ENCODE data around the gene ANK3. TPM values are rescaled to one million over a fixed set of nuclear protein-coding genes. Genes with fewer than 3 reads are reported as not detected.

Gene ANK3
- total and polyA plus RNA-seq, 2 donors (not counting 1 experiment from before 2014, with no cell fraction given): 0.50 to 0.79 TPM

DNA sequence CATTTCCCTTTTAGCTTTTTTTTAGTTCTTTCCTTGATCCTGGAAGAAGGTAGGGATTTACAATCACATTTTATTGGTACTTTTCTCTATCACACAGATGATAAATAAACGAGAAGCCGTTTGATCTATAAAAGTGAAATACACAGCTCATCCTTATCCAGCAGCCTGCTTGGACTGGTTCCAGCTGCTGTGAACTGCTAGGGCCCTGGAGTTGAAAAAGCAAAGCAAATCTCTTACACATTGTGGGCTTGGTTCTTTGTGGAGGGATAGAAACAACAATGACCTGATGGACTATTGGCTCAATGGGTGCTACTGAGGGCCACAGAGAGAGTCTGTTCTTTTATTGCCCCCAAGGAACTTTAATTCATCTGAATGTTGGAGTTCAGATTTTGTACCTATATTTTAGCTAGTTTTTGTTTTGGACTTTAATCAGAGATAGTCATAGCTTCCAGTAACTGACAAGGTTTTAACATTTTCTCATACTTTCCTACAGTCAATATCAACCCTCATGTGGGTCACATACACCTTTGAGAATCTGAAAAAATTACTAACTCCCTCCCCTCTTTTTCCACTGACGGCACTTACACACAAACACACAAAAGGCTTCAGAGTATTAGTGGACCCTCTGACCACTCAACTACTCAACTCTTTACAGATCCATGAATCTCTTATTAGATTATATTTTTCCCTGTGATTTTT, 391.7 kb downstream of the ANK3 start:
- no peaks in the 10 kb centered on the region for H3K36me3 ChIP-seq (ENCODE audit: control insufficient read depth, insufficient read depth, low read length)
- no peaks in the 10 kb centered on the region for H3K27me3 ChIP-seq (ENCODE audit: control insufficient read depth, insufficient read depth, low read length)
- H3K4me3 ChIP-seq (replicated peaks in 1 of 4; ENCODE audit: control extremely low read depth in 1 of 4, insufficient read depth in 1 of 4, low read depth in 3 of 4, low read length in 4 of 4): no peak overlapping the region
- no peak for DNase-seq (ENCODE audit: low read depth in 2 of 2)
- H3K4me1 ChIP-seq (ENCODE audit: control insufficient read depth, extremely low read depth, insufficient read depth, low read length): no peaks in the 10 kb centered on the region
- H3K9me3 ChIP-seq (ENCODE audit: control insufficient read depth, insufficient read depth, low read depth, low read length): no peaks in the 10 kb centered on the region
- H3K27ac ChIP-seq (ENCODE audit: insufficient read depth, low read length): no peak overlapping the region
- TF ChIP-seq, protein P1, sequence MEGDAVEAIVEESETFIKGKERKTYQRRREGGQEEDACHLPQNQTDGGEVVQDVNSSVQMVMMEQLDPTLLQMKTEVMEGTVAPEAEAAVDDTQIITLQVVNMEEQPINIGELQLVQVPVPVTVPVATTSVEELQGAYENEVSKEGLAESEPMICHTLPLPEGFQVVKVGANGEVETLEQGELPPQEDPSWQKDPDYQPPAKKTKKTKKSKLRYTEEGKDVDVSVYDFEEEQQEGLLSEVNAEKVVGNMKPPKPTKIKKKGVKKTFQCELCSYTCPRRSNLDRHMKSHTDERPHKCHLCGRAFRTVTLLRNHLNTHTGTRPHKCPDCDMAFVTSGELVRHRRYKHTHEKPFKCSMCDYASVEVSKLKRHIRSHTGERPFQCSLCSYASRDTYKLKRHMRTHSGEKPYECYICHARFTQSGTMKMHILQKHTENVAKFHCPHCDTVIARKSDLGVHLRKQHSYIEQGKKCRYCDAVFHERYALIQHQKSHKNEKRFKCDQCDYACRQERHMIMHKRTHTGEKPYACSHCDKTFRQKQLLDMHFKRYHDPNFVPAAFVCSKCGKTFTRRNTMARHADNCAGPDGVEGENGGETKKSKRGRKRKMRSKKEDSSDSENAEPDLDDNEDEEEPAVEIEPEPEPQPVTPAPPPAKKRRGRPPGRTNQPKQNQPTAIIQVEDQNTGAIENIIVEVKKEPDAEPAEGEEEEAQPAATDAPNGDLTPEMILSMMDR (conservative IDR thresholded peaks at IDR 0.05 in 1 of 2, IDR thresholded peaks at IDR 0.05 in 1 of 2; ENCODE audit: low read depth in 1 of 2, low read length in 2 of 2): no peak
- no peak for TF ChIP-seq EZH2 (IDR thresholded peaks at IDR 0.05; ENCODE audit: low read length, missing control alignments)
- no peaks in the 10 kb centered on the region for H3K79me2 ChIP-seq (ENCODE audit: control insufficient read depth, insufficient read depth, low read length)
- H2AFZ ChIP-seq (ENCODE audit: low read length): no peak overlapping the region
- H3K9ac ChIP-seq (ENCODE audit: insufficient read depth, low read length): no peak overlapping the region
- H4K20me1 ChIP-seq (ENCODE audit: control insufficient read depth, extremely low read depth, insufficient read depth, low read length): no peaks in the 10 kb centered on the region
- H3K4me2 ChIP-seq (ENCODE audit: extremely low read depth, insufficient read depth, low read length): no peak overlapping the region

DNA sequence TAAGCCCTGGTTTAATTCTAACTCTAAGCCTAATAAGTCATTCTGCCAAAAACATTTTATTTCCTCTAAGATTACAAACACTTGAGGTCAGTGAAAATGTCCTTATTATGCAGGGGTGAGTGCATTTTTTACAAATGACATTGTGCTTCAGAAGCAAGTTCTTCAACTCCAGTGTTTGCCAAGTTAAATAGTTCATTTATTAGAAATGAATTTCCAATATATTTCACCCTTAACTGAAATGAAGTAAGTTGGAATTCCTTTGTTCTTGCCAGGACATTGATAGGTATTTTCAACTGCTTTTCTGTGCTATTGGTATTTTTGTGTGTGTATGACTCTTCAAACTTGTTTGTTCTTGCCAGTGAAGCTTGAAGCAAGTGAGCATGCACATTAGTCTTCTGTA, 393.8 kb downstream of the ANK3 start:
- TF ChIP-seq, protein P1 (conservative IDR thresholded peaks at IDR 0.05 in 1 of 2, IDR thresholded peaks at IDR 0.05 in 1 of 2; ENCODE audit: low read depth in 1 of 2, low read length in 2 of 2): no peak
- TF ChIP-seq EZH2 (IDR thresholded peaks at IDR 0.05; ENCODE audit: low read length, missing control alignments): no peak
- H3K79me2 ChIP-seq (ENCODE audit: control insufficient read depth, insufficient read depth, low read length): no peaks in the 10 kb centered on the region
- H3K9me3 ChIP-seq (ENCODE audit: control insufficient read depth, insufficient read depth, low read depth, low read length): no peaks in the 10 kb centered on the region
- no peaks in the 10 kb centered on the region for H3K27me3 ChIP-seq (ENCODE audit: control insufficient read depth, insufficient read depth, low read length)
- no peaks in the 10 kb centered on the region for H4K20me1 ChIP-seq (ENCODE audit: control insufficient read depth, extremely low read depth, insufficient read depth, low read length)
- H3K4me2 ChIP-seq (ENCODE audit: extremely low read depth, insufficient read depth, low read length): no peak overlapping the region
- no peak overlapping the region for H3K4me3 ChIP-seq (replicated peaks in 1 of 4; ENCODE audit: control extremely low read depth in 1 of 4, insufficient read depth in 1 of 4, low read depth in 3 of 4, low read length in 4 of 4)
- H3K4me1 ChIP-seq (ENCODE audit: control insufficient read depth, extremely low read depth, insufficient read depth, low read length): no peaks in the 10 kb centered on the region
- H3K27ac ChIP-seq (ENCODE audit: insufficient read depth, low read length): no peak overlapping the region
- H3K9ac ChIP-seq (ENCODE audit: insufficient read depth, low read length): no peak overlapping the region
- peak in 1 of 2 donors; percentile 51 for DNase-seq (ENCODE audit: low read depth in 2 of 2)
- no peak overlapping the region for H2AFZ ChIP-seq (ENCODE audit: low read length)
- no peaks in the 10 kb centered on the region for H3K36me3 ChIP-seq (ENCODE audit: control insufficient read depth, insufficient read depth, low read length)

DNA sequence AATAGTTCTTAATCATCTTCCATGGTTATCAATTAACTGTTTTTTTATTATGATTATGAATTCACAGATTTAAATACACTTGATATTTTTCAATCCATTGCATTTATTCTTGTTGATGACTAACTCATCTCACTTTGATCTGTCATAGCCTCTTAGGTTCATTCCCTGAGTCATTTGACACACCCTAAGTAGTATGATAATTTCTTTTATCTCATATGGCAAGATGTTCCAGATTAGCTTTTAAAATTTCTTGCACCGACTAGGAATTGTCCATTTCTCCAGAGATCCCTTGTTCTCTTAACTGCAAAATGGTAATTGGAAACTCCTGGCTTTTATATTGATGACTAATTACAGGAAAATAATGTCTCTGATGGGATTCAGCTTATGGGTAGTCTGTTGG, 395.7 kb downstream of the ANK3 start:
- Histone ChIP-seq H3K4me2 (ENCODE audit: extremely low read depth, insufficient read depth, low read length) (no peak overlapping the region), H3K36me3 (ENCODE audit: control insufficient read depth, insufficient read depth, low read length) (no peaks in the 10 kb centered on the region), H4K20me1 (ENCODE audit: control insufficient read depth, extremely low read depth, insufficient read depth, low read length) (no peaks in the 10 kb centered on the region), H2AFZ (ENCODE audit: low read length) (no peak overlapping the region), H3K27me3 (ENCODE audit: control insufficient read depth, insufficient read depth, low read length) (no peaks in the 10 kb centered on the region), H3K79me2 (ENCODE audit: control insufficient read depth, insufficient read depth, low read length) (no peaks in the 10 kb centered on the region), H3K4me1 (ENCODE audit: control insufficient read depth, extremely low read depth, insufficient read depth, low read length) (no peaks in the 10 kb centered on the region), H3K4me3 (replicated peaks in 1 of 4; ENCODE audit: control extremely low read depth in 1 of 4, insufficient read depth in 1 of 4, low read depth in 3 of 4, low read length in 4 of 4) (no peak overlapping the region), H3K9me3 (ENCODE audit: control insufficient read depth, insufficient read depth, low read depth, low read length) (no peaks in the 10 kb centered on the region), H3K9ac (ENCODE audit: insufficient read depth, low read length) (no peak overlapping the region), H3K27ac (ENCODE audit: insufficient read depth, low read length) (no peak overlapping the region)
- no peak for DNase-seq (ENCODE audit: low read depth in 2 of 2)
- TF ChIP-seq, protein P1 (conservative IDR thresholded peaks at IDR 0.05 in 1 of 2, IDR thresholded peaks at IDR 0.05 in 1 of 2; ENCODE audit: low read depth in 1 of 2, low read length in 2 of 2): no peak
- TF ChIP-seq EZH2 (IDR thresholded peaks at IDR 0.05; ENCODE audit: low read length, missing control alignments): no peak

Data from fibroblast of lung (primary cell).